Endothelial cell of umbilical vein (primary cell): ENCODE results near the gene CASP7. TPM values are rescaled to one million over a fixed set of nuclear protein-coding genes. Genes with fewer than 3 reads are reported as not detected.

Experiments used
- BruUV-seq: library from RNA; stranded (reverse); fragments of 400-500 nt; replicated peaks from 2 replicates; lab custom pipeline; 2021; lab: Mats Ljungman, UMichigan
- CTCF ChIA-PET: fragments of 300-600, 350-600 bp; sonication (Branson Sonifier 250); formaldehyde crosslinking; loops from one replicate; lab custom pipeline; 2021; ENCODE audit warnings: antibody characterized with exemption, inconsistent platforms; lab: Charles Lee
- POLR2A ChIA-PET: fragments of 300-600, 350-600 bp; sonication (Branson Sonifier 250); formaldehyde crosslinking; loops from one replicate; lab custom pipeline; 2021; ENCODE audit warnings: antibody characterized with exemption, inconsistent platforms; lab: Charles Lee
- DNase-seq: peaks from one replicate; pipeline ENCODE4 v3.0.0-alpha.2; 2011; ENCODE audit warnings: low read depth, low spot score
- FAIRE-seq: peaks from 2 replicates; lab custom pipeline; 2011; peaks lifted over from hg19 to GRCh38; lab: Jason Lieb, UNC
- H2AFZ ChIP-seq: 2 replicates; pipeline ENCODE4 v1.6.0; 2012; ENCODE audit warnings: low read depth, low read length, control low read depth, inconsistent platforms
- H3K27ac ChIP-seq: 2 replicates; pipeline ENCODE4 v1.5.1; 2011; ENCODE audit warnings: low read depth, mild to moderate bottlenecking, control low read depth, low read length, moderate library complexity; ENCODE audit not compliant: insufficient read depth
- H3K27me3 ChIP-seq, 2 experiments: 2 replicates each; pipeline versions ENCODE4 v1.6.0 to v1.6.1; 2011; ENCODE audit warnings: low read length in 2 of 2, mixed read lengths in 1 of 2; ENCODE audit not compliant: control insufficient read depth in 2 of 2, insufficient read depth in 2 of 2
- H3K36me3 ChIP-seq, 2 experiments: 2 replicates in 1 of 2; 3 replicates in 1 of 2; pipeline ENCODE4 v1.5.1; 2011; ENCODE audit warnings: low read length in 2 of 2, mild to moderate bottlenecking in 1 of 2, moderate library complexity in 1 of 2; ENCODE audit not compliant: control insufficient read depth in 2 of 2, insufficient read depth in 2 of 2; ENCODE audit errors: extremely low read depth in 1 of 2
- H3K4me1 ChIP-seq: 3 replicates; pipeline ENCODE4 v1.5.1; 2011; ENCODE audit warnings: mild to moderate bottlenecking, low read length; ENCODE audit not compliant: control insufficient read depth, insufficient read depth; ENCODE audit errors: extremely low read depth
- H3K4me2 ChIP-seq: 2 replicates; pipeline ENCODE4 v1.6.1; 2011; ENCODE audit warnings: low read length, control low read depth, mixed read lengths; ENCODE audit not compliant: insufficient read depth
- H3K4me3 ChIP-seq, 3 experiments: fragments of 200-600 bp in 1 of 3; sonication (generic), shearing (Covaris generic) in 1 of 3; replicated peaks in 1 of 3; 2 replicates each; pipeline ENCODE4 v1.5.1; 2011 to 2016; ENCODE audit warnings: control low read depth in 3 of 3, low read length in 3 of 3, mild to moderate bottlenecking in 2 of 3, inconsistent platforms in 1 of 3, low read depth in 1 of 3, moderate library complexity in 1 of 3; ENCODE audit not compliant: insufficient read depth in 1 of 3
- H3K79me2 ChIP-seq: 2 replicates; pipeline ENCODE4 v1.6.0; 2012; ENCODE audit warnings: low read length, inconsistent platforms; ENCODE audit not compliant: control insufficient read depth, insufficient read depth
- H3K9ac ChIP-seq: replicated peaks from 2 replicates; pipeline ENCODE3; 2011; ENCODE audit warnings: low read length, control low read depth; ENCODE audit not compliant: insufficient read depth; ENCODE audit errors: extremely low read depth
- H3K9me1 ChIP-seq: replicated peaks from 3 replicates; pipeline ENCODE4 v1.6.0; 2011; ENCODE audit warnings: mild to moderate bottlenecking, low read length; ENCODE audit not compliant: control insufficient read depth, insufficient read depth; ENCODE audit errors: extremely low read depth
- H3K9me3 ChIP-seq: replicated peaks from 2 replicates; pipeline ENCODE4 v1.5.1; 2012; ENCODE audit warnings: low read length, inconsistent platforms; ENCODE audit not compliant: control insufficient read depth, insufficient read depth
- H4K20me1 ChIP-seq: replicated peaks from 2 replicates; pipeline ENCODE3; 2011; ENCODE audit warnings: mild to moderate bottlenecking, low read length; ENCODE audit not compliant: control insufficient read depth, insufficient read depth; ENCODE audit errors: extremely low read depth
- CTCF ChIP-seq, 2 donors: IDR thresholded peaks; 1 replicate in 1 of 2; 2 replicates in 1 of 2; pipeline ENCODE4 v1.5.1; 2011; ENCODE audit warnings: low read length in 2 of 2, mild to moderate bottlenecking in 2 of 2, moderate library complexity in 2 of 2, control low read depth in 1 of 2, inconsistent platforms in 1 of 2, low read depth in 1 of 2; ENCODE audit not compliant: insufficient read depth in 1 of 2; ENCODE audit errors: extremely low read depth in 1 of 2
- EZH2 ChIP-seq: IDR thresholded peaks from 2 replicates; pipeline ENCODE4 v1.6.1; 2012; ENCODE audit warnings: borderline replicate concordance, low read depth, mild to moderate bottlenecking, moderate library complexity, low read length, inconsistent platforms; ENCODE audit not compliant: severe bottlenecking
- FOS ChIP-seq: IDR thresholded peaks from 2 replicates; pipeline ENCODE4 v1.6.1; 2011; ENCODE audit warnings: mild to moderate bottlenecking, low read length, moderate library complexity, borderline replicate concordance; ENCODE audit not compliant: insufficient read depth
- GATA2 ChIP-seq: IDR thresholded peaks from 2 replicates; pipeline ENCODE4 v1.7.0; 2011; ENCODE audit warnings: low read depth, mild to moderate bottlenecking, moderate library complexity, mixed read lengths, low read length; ENCODE audit not compliant: insufficient read length, insufficient read depth
- JUN ChIP-seq: IDR thresholded peaks from 2 replicates; pipeline ENCODE4 v1.6.1; 2011; ENCODE audit warnings: borderline replicate concordance, low read depth; ENCODE audit not compliant: insufficient read length, insufficient read depth
- MAX ChIP-seq: IDR thresholded peaks from 2 replicates; pipeline ENCODE4 v1.6.1; 2011; ENCODE audit not compliant: insufficient read depth, insufficient read length
- MYC ChIP-seq: IDR thresholded peaks from one replicate; pipeline ENCODE4 v1.6.1; 2011; ENCODE audit warnings: mild to moderate bottlenecking, low read depth, low read length
- POLR2A ChIP-seq: IDR thresholded peaks from 2 replicates; pipeline ENCODE4 v1.6.1; 2012; ENCODE audit warnings: low read depth, mild to moderate bottlenecking, control low read depth, low read length
- POLR2AphosphoS5 ChIP-seq: IDR thresholded peaks from 2 replicates; pipeline ENCODE4 v1.6.1; 2012; ENCODE audit warnings: low read depth, mild to moderate bottlenecking, control low read depth, low read length, moderate library complexity; ENCODE audit not compliant: insufficient read depth
- dilution Hi-C: fragments of 300-500 bp; cut with MboI; formaldehyde crosslinking; loops from one replicate; pipeline ENCODE4 v1.15.0; 2019; ENCODE audit warnings: low sequenced_read_pairs; ENCODE audit not compliant: extremely low pct_ligation_motif_present
- intact Hi-C: fragments of 100-400 bp; cut with micrococcal nuclease; formaldehyde crosslinking; loops from one replicate; pipeline ENCODE4 v1.10.0; 2022
- polyA plus RNA-seq, 4 experiments: library from polyadenylated mRNA; depleted of rRNA in 3 of 4; stranded (reverse) in 3 of 4; unstranded in 1 of 4; fragments of >200 nt; gene quantifications; 2 replicates each; pipeline versions ENCODE4 v1.2.1 to v1.2.3, GENCODE V29; 2011 to 2012; ENCODE audit warnings: missing spikeins in 1 of 4
- total RNA-seq: library from RNA; stranded (reverse); gene quantifications from 2 replicates; pipeline ENCODE4 v1.2.3, GENCODE V29; 2021

CASP7 gene
- total and polyA plus RNA-seq, 2 donors (not counting 3 experiments of a cell fraction or from before 2014, with no cell fraction given) = 14.6 to 54.3 TPM

- H3K4me3 ChIP-seq = no peak overlapping the region
- H3K9ac ChIP-seq = no peak overlapping the region
- POLR2A ChIA-PET = no interaction called here
- intact Hi-C loops (no loop called here), dilution Hi-C loops (no loop called here)
- H3K4me2 ChIP-seq = no peak overlapping the region
- H3K4me1 ChIP-seq = no peaks in the 10 kb centered on the region
- FAIRE-seq = no peak
- H4K20me1 ChIP-seq = no peaks in the 10 kb centered on the region
- H3K9me1 ChIP-seq = no peaks in the 10 kb centered on the region
- BruUV-seq = no TSS peak
- DNase-seq = no peak
- H3K79me2 ChIP-seq = no peaks in the 10 kb centered on the region
- H3K27me3 ChIP-seq = peaks cover 0 to 4% of the 10 kb centered on the region in 2 experiments
- H3K36me3 ChIP-seq = no peaks in the 10 kb centered on the region
- no peaks in the 10 kb centered on the region for H3K9me3 ChIP-seq
- CTCF ChIA-PET = no interaction called here
- no peak overlapping the region for H2AFZ ChIP-seq
- no peak overlapping the region for H3K27ac ChIP-seq
- TF ChIP-seq GATA2 = no peak
- TF ChIP-seq CTCF (IDR thresholded peaks at IDR 0.05; ENCODE audit: extremely low read depth in 1 of 2, insufficient read depth in 1 of 2, low read depth in 1 of 2, low read length in 2 of 2) = no peak
- no peak for TF ChIP-seq JUN
- TF ChIP-seq FOS = no peak
- TF ChIP-seq EZH2 = no peak
- TF ChIP-seq POLR2AphosphoS5 = no peak
- TF ChIP-seq POLR2A = no peak
- TF ChIP-seq MYC = no peak
- TF ChIP-seq MAX = no peak
Measured at GRCh38 chr10:113651021-113651420, 28.7 kb upstream of the CASP7 start.
